IMR-90 (cell line): ENCODE measurements around the gene KANSL3. TPM values are rescaled to one million over a fixed set of nuclear protein-coding genes. Genes with fewer than 3 reads are reported as not detected.

ENCODE experiments used
- ATAC-seq: fragments of 200-7000 bp; cut with Tn5 transposase; 2 replicates; pipeline ENCODE4 v1.9.1; 2020; ENCODE audit warnings: low read depth, mild to moderate bottlenecking, moderate library complexity
- BruUV-seq: library from RNA; stranded (reverse); fragments of 400-500 nt; replicated peaks from 2 replicates; lab custom pipeline; 2021; lab: Mats Ljungman, UMichigan
- CTCF ChIA-PET: fragments of 300-600 bp; formaldehyde crosslinking; extraction: SDS; loops from one replicate; lab custom pipeline; 2021; ENCODE audit warnings: antibody characterized with exemption; lab: Yijun Ruan, JAX
- POLR2A ChIA-PET: fragments of 300-600 bp; sonication (Branson Sonifier 250); formaldehyde crosslinking; loops from one replicate; lab custom pipeline; 2022; ENCODE audit warnings: antibody characterized with exemption; ENCODE audit not compliant: unreplicated experiment; lab: Charles Lee
- DNase-seq: peaks from one replicate; pipeline ENCODE4 v3.0.0; 2013
- H2AFZ ChIP-seq: replicated peaks from 2 replicates; pipeline ENCODE3; 2013; ENCODE audit warnings: low read length, mild to moderate bottlenecking; ENCODE audit not compliant: poor library complexity
- H2AK5ac ChIP-seq: 2 replicates; pipeline ENCODE4 v1.6.1; 2013; ENCODE audit warnings: low read depth, low read length, inconsistent platforms
- H2AK9ac ChIP-seq: replicated peaks from 2 replicates; pipeline ENCODE3; 2013; ENCODE audit warnings: mild to moderate bottlenecking, low read depth, low read length, moderate library complexity; ENCODE audit not compliant: poor library complexity
- H2BK120ac ChIP-seq: 2 replicates; pipeline ENCODE4 v1.6.1; 2013; ENCODE audit warnings: low read depth, low read length, inconsistent platforms
- H2BK15ac ChIP-seq: 3 replicates; pipeline ENCODE4 v1.6.1; 2013; ENCODE audit warnings: low read depth, low read length, inconsistent platforms
- H2BK20ac ChIP-seq: 2 replicates; pipeline ENCODE4 v1.6.1; 2013; ENCODE audit warnings: low read depth, mild to moderate bottlenecking, inconsistent platforms, low read length, moderate library complexity
- H2BK5ac ChIP-seq: 2 replicates; pipeline ENCODE4 v1.6.1; 2013; ENCODE audit warnings: mild to moderate bottlenecking, low read depth, low read length, inconsistent platforms; ENCODE audit not compliant: poor library complexity, severe bottlenecking
- H3K14ac ChIP-seq: replicated peaks from 2 replicates; pipeline ENCODE4 v1.6.1; 2013; ENCODE audit warnings: low read depth, low read length, inconsistent platforms
- H3K18ac ChIP-seq: 2 replicates; pipeline ENCODE4 v1.6.1; 2013; ENCODE audit warnings: low read depth, low read length, control low read depth
- H3K23ac ChIP-seq: 2 replicates; pipeline ENCODE4 v1.6.1; 2013; ENCODE audit warnings: low read depth, low read length, inconsistent platforms
- H3K27ac ChIP-seq: 2 replicates; pipeline ENCODE4 v1.5.1; 2013; ENCODE audit warnings: mild to moderate bottlenecking, control low read depth, low read length; ENCODE audit not compliant: insufficient read depth
- H3K27me3 ChIP-seq: 2 replicates; pipeline ENCODE4 v1.6.1; 2013; ENCODE audit warnings: low read length; ENCODE audit not compliant: control insufficient read depth, insufficient read depth
- H3K36me3 ChIP-seq: 2 replicates; pipeline ENCODE4 v1.6.1; 2013; ENCODE audit warnings: low read length, mixed read lengths; ENCODE audit not compliant: control insufficient read depth, insufficient read depth
- H3K4ac ChIP-seq: 2 replicates; pipeline ENCODE4 v1.6.1; 2013; ENCODE audit warnings: low read depth, low read length, inconsistent platforms
- H3K4me1 ChIP-seq: 2 replicates; pipeline ENCODE4 v1.6.1; 2013; ENCODE audit warnings: low read length, mixed read lengths; ENCODE audit not compliant: control insufficient read depth, insufficient read depth
- H3K4me2 ChIP-seq: 2 replicates; pipeline ENCODE4 v1.6.1; 2013; ENCODE audit warnings: low read depth, mild to moderate bottlenecking, control low read depth, low read length, moderate library complexity
- H3K4me3 ChIP-seq: 2 replicates; pipeline ENCODE4 v1.5.1; 2013; ENCODE audit warnings: low read depth, mild to moderate bottlenecking, control low read depth, low read length, moderate library complexity; ENCODE audit not compliant: insufficient read depth
- H3K56ac ChIP-seq: 2 replicates; pipeline ENCODE4 v1.6.1; 2013; ENCODE audit warnings: low read length, inconsistent platforms; ENCODE audit not compliant: insufficient read depth; ENCODE audit errors: extremely low read depth
- H3K79me1 ChIP-seq, 2 experiments: 2 replicates each; pipeline ENCODE4 v1.6.1; 2013; ENCODE audit warnings: low read length in 2 of 2, inconsistent platforms in 1 of 2, low read depth in 1 of 2
- H3K9ac ChIP-seq: 2 replicates; pipeline ENCODE4 v1.6.1; 2013; ENCODE audit warnings: low read depth, low read length, control low read depth
- H3K9me1 ChIP-seq: 2 replicates; pipeline ENCODE4 v1.6.1; 2013; ENCODE audit warnings: low read length, inconsistent platforms; ENCODE audit not compliant: insufficient read depth
- H3K9me3 ChIP-seq: 2 replicates; pipeline ENCODE4 v1.6.1; 2013; ENCODE audit warnings: low read length; ENCODE audit not compliant: control insufficient read depth, insufficient read depth
- H4K20me1 ChIP-seq: 2 replicates; pipeline ENCODE4 v1.6.1; 2013; ENCODE audit warnings: low read length, inconsistent platforms; ENCODE audit not compliant: insufficient read depth
- H4K5ac ChIP-seq: 2 replicates; pipeline ENCODE4 v1.6.1; 2013; ENCODE audit warnings: mild to moderate bottlenecking, low read depth, low read length, control low read depth
- H4K8ac ChIP-seq, 2 experiments: 2 replicates each; pipeline ENCODE4 v1.6.1; 2013; ENCODE audit warnings: low read depth in 2 of 2, low read length in 2 of 2, control low read depth in 1 of 2, inconsistent platforms in 1 of 2
- H4K91ac ChIP-seq: 2 replicates; pipeline ENCODE4 v1.6.1; 2013; ENCODE audit warnings: low read depth, low read length, inconsistent platforms; ENCODE audit not compliant: insufficient read depth
- BHLHE40 ChIP-seq: fragments of 150-350 bp; IDR thresholded peaks from 2 replicates; pipeline ENCODE4 v1.6.1; 2016; ENCODE audit warnings: mild to moderate bottlenecking, low read depth, low read length
- CEBPB ChIP-seq: IDR thresholded peaks from 2 replicates; pipeline ENCODE4 v1.6.1; 2012; ENCODE audit warnings: low read depth, low read length, improper control_type of control experiment
- CHD1 ChIP-seq: IDR thresholded peaks from 2 replicates; pipeline ENCODE4 v1.6.1; 2012; ENCODE audit warnings: low read depth, low read length, improper control_type of control experiment
- CTCF ChIP-seq: conservative IDR thresholded peaks from 2 replicates; pipeline ENCODE4 v1.5.1; 2012; ENCODE audit warnings: mild to moderate bottlenecking, low read depth, low read length, improper control_type of control experiment
- FOS ChIP-seq: fragments of 150-350 bp; IDR thresholded peaks from 2 replicates; pipeline ENCODE4 v1.6.1; 2016; ENCODE audit warnings: low read depth, low read length
- MAFK ChIP-seq: IDR thresholded peaks from 2 replicates; pipeline ENCODE4 v1.6.1; 2012; ENCODE audit warnings: low read depth, low read length, improper control_type of control experiment
- MAZ ChIP-seq: IDR thresholded peaks from 2 replicates; pipeline ENCODE4 v1.6.1; 2012; ENCODE audit warnings: low read depth, mild to moderate bottlenecking, low read length, improper control_type of control experiment, moderate library complexity, borderline replicate concordance
- MXI1 ChIP-seq: IDR thresholded peaks from 2 replicates; pipeline ENCODE4 v1.6.1; 2012; ENCODE audit warnings: low read depth, mild to moderate bottlenecking, low read length, moderate library complexity, borderline replicate concordance
- POLR2A ChIP-seq: IDR thresholded peaks from 2 replicates; pipeline ENCODE4 v1.6.1; 2012; ENCODE audit warnings: mild to moderate bottlenecking, low read depth, low read length
- RAD21 ChIP-seq: IDR thresholded peaks from 2 replicates; pipeline ENCODE4 v1.6.1; 2012; ENCODE audit warnings: low read length, improper control_type of control experiment
- RCOR1 ChIP-seq: IDR thresholded peaks from 2 replicates; pipeline ENCODE4 v1.6.1; 2012; ENCODE audit warnings: mild to moderate bottlenecking, low read length, improper control_type of control experiment; ENCODE audit not compliant: insufficient replicate concordance
- RFX5 ChIP-seq: IDR thresholded peaks from 2 replicates; pipeline ENCODE4 v1.8.0; 2012; ENCODE audit warnings: low read depth, mild to moderate bottlenecking, low read length, moderate library complexity
- SMC3 ChIP-seq: fragments of 150-350 bp; IDR thresholded peaks from 2 replicates; pipeline ENCODE4 v1.6.1; 2016; ENCODE audit warnings: low read depth, mild to moderate bottlenecking, antibody characterized with exemption, low read length, moderate library complexity
- USF2 ChIP-seq: fragments of 150-350 bp; IDR thresholded peaks from 2 replicates; pipeline ENCODE4 v1.6.1; 2017; ENCODE audit warnings: mild to moderate bottlenecking, antibody characterized with exemption, low read length, low read depth
- WGBS, 2 experiments: methylation state at CpG; one replicate each; pipeline versions ENCODE4 v1.1.5 to v1.1.7; 2013; ENCODE audit warnings: missing lambda C conversion rate in 2 of 2; ENCODE audit not compliant: insufficient read length in 1 of 2; ENCODE audit errors: extremely low coverage in 2 of 2; 5-methylcytosine and 5-hydroxymethylcytosine counted together
- dilution Hi-C: fragments of 300-500 bp; cut with HindIII; formaldehyde crosslinking; loops from one replicate; pipeline ENCODE4 v1.14.3; 2018; ENCODE audit warnings: low sequenced_read_pairs; ENCODE audit not compliant: unreplicated experiment
- in situ Hi-C: fragments of 300-500 bp; cut with MboI; formaldehyde crosslinking; loops from 3 replicates; pipeline ENCODE4 v1.14.3; 2019; ENCODE audit warnings: low sequenced_read_pairs, inconsistent platforms, mixed read lengths
- intact Hi-C: fragments of 100-400 bp; cut with micrococcal nuclease; formaldehyde crosslinking; loops from 2 replicates; pipeline ENCODE4 v1.10.0; 2022
- polyA plus RNA-seq, 3 experiments: library from polyadenylated mRNA; depleted of rRNA; stranded (reverse); fragments of >200 nt; gene quantifications; 2 replicates each; pipeline ENCODE4 v1.2.3, GENCODE V29; 2012; ENCODE audit warnings: low replicate concordance in 1 of 3
- total RNA-seq: library from RNA; depleted of rRNA; stranded (reverse); fragments of >200 nt; gene quantifications from 2 replicates; pipeline ENCODE4 v1.2.3, GENCODE V29; 2012
- TF ChIP-seq, protein P1 (sequence below): fragments of 150-350 bp; IDR thresholded peaks from 2 replicates; pipeline ENCODE4 v1.6.1; 2016; ENCODE audit warnings: low read depth, mild to moderate bottlenecking, low read length, moderate library complexity, borderline replicate concordance

The KANSL3 gene
- total and polyA plus RNA-seq, 2 of the 4 experiments (the other 2 are of a cell fraction): 22.2 to 26.3 TPM

DNA sequence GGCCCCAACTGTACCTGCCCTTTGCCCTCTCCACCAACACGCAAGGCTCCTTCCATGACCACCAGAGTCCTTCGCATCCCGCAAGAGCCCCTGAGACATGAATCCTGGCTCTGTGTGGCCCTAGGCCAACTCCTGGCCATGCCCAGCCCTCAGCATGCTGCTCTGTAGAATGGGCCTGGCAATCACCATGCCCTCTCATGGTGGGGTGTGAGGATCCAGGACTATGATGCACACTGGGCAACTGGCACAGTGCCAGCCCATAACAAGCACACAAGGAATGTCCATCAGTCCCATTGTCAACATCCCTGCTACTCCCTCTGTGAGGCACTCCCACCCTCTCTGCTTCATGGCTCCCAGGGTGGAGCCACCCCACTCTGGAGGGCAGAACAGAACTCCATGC is 49.2 kb upstream of the KANSL3 start:
- peaks cover 12% of the 10 kb centered on the region; the same call in 1 of the 2 replicates for H3K4me1 ChIP-seq
- no peak overlapping the region for H2BK20ac ChIP-seq
- POLR2A ChIA-PET: no interaction called here
- no peak overlapping the region for H2BK120ac ChIP-seq
- no peaks in the 10 kb centered on the region for H3K9me3 ChIP-seq
- WGBS, 2 experiments: 94% methylated on average over 3 of the region's 3 CpGs; no CpG with 5 or more reads in 1 of the 2 experiments
- H3K27me3 ChIP-seq: peaks cover 13% of the 10 kb centered on the region; the same call in 1 of the 2 replicates
- dilution Hi-C loops (no loop called here), in situ Hi-C loops (no loop called here), intact Hi-C loops (no loop called here)
- no peak for ATAC-seq
- no peaks in the 10 kb centered on the region for H3K9me1 ChIP-seq
- H2BK5ac ChIP-seq: no peak overlapping the region
- H3K4ac ChIP-seq: no peak overlapping the region; the same call in 1 of the 2 replicates
- H2BK15ac ChIP-seq: no peak overlapping the region
- TF ChIP-seq SMC3: no peak
- TF ChIP-seq, protein P1, sequence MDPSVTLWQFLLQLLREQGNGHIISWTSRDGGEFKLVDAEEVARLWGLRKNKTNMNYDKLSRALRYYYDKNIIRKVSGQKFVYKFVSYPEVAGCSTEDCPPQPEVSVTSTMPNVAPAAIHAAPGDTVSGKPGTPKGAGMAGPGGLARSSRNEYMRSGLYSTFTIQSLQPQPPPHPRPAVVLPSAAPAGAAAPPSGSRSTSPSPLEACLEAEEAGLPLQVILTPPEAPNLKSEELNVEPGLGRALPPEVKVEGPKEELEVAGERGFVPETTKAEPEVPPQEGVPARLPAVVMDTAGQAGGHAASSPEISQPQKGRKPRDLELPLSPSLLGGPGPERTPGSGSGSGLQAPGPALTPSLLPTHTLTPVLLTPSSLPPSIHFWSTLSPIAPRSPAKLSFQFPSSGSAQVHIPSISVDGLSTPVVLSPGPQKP: no peak
- TF ChIP-seq POLR2A: no peak
- TF ChIP-seq RCOR1: no peak
- TF ChIP-seq MAFK: no peak
- no peak for TF ChIP-seq MAZ
- TF ChIP-seq RAD21: no peak
- no peak for TF ChIP-seq FOS
- TF ChIP-seq CHD1: no peak
- no peak for TF ChIP-seq USF2
- no peak for TF ChIP-seq MXI1
- no peak for TF ChIP-seq CEBPB
- no peak for TF ChIP-seq BHLHE40
- TF ChIP-seq RFX5: no peak
- TF ChIP-seq CTCF: no peak
- no peak overlapping the region for H4K8ac ChIP-seq
- H3K4me2 ChIP-seq: no peak overlapping the region
- peak overlapping the region; percentile 37 for H2AK9ac ChIP-seq
- no peak overlapping the region for H2AK5ac ChIP-seq
- no peak overlapping the region for H3K4me3 ChIP-seq
- H3K14ac ChIP-seq: no peak overlapping the region
- H3K79me1 ChIP-seq: no peaks in the 10 kb centered on the region
- no peak overlapping the region for H3K9ac ChIP-seq
- no TSS peak for BruUV-seq
- H2AFZ ChIP-seq: no peak overlapping the region
- no peak overlapping the region for H4K5ac ChIP-seq
- no peak overlapping the region for H3K56ac ChIP-seq
- DNase-seq: no peak
- CTCF ChIA-PET: no interaction called here
- no peak overlapping the region; the same call in 1 of the 2 replicates for H3K23ac ChIP-seq
- H4K91ac ChIP-seq: no peak overlapping the region
- H3K27ac ChIP-seq: no peak overlapping the region
- no peaks in the 10 kb centered on the region for H3K36me3 ChIP-seq
- H4K20me1 ChIP-seq: no peaks in the 10 kb centered on the region
- H3K18ac ChIP-seq: no peak overlapping the region
